WTC11 (cell line): Measurements from ENCODE around the gene TNNI3K.

Experiments
- NR3C1 ChIP-seq: sonication (generic); formaldehyde crosslinking; conservative IDR thresholded peaks from 2 replicates; pipeline ENCODE4 v1.8.1; 2023; ENCODE audit warnings: low read depth, mild to moderate bottlenecking, missing genetic modification reagents
- ZBTB21 ChIP-seq: sonication (generic); formaldehyde crosslinking; IDR thresholded peaks from 2 replicates; pipeline ENCODE4 v1.8.1; 2023; ENCODE audit warnings: mild to moderate bottlenecking, missing genetic modification reagents, borderline replicate concordance
- ZNF121 ChIP-seq: sonication (generic); formaldehyde crosslinking; IDR thresholded peaks from 2 replicates; pipeline ENCODE4 v1.8.0; 2023; ENCODE audit warnings: missing genetic modification reagents
- ZNF138 ChIP-seq: sonication (generic); formaldehyde crosslinking; conservative IDR thresholded peaks from 2 replicates; pipeline ENCODE4 v1.8.1; 2022; ENCODE audit warnings: mild to moderate bottlenecking, moderate library complexity, missing genetic modification reagents
- TF ChIP-seq, protein P1 (sequence below): sonication (generic); formaldehyde crosslinking; IDR thresholded peaks from 2 replicates; pipeline ENCODE4 v1.8.0; 2022; ENCODE audit warnings: mild to moderate bottlenecking, missing genetic modification reagents
- TF ChIP-seq, protein P2 (sequence below): fragments of 200-600 bp; IDR thresholded peaks from 2 replicates; pipeline ENCODE4 v1.8.0; 2022; ENCODE audit warnings: antibody characterized with exemption

DNA sequence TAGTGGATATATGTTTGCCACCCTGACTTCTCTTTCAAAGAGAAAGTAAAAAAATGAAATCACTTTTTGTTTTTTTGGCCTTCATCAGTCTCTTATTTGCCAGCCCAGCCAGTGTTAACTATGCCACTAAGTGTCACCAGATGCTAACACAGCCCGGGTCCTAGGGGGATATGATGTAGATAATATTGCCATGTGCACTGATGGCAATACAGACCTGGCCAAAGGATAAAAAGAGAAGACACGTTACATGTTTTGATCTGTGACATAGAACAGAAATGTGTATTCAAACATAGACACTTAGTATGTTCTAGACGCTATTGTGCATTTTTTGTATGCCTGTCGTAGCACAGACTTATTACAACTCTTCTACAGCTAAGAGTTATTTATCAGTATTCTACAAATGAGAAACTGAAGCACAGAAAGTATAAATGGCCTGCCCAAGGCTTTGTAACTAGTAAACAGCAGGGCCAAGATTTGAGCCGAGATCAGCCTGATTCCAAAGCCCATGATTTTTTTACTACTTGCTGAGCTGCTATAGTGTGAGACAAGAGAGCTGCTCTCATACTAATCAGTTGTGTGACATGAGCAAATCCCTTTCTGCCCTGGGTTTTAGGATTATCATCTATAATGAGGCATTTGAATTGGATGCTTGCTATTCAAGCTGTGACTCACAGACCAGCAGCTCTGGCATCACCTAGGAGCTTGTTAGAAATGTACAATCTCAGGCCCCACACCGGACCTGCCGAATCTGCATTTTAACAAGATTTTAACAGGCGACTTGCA is 270.9 kb downstream of the TNNI3K start:
- TF ChIP-seq, protein P1, sequence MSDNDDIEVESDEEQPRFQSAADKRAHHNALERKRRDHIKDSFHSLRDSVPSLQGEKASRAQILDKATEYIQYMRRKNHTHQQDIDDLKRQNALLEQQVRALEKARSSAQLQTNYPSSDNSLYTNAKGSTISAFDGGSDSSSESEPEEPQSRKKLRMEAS (CRISPR knock-in tag), result no peak
- TF ChIP-seq ZBTB21 (CRISPR knock-in tag) (no peak), NR3C1 (CRISPR knock-in tag) (no peak), ZNF138 (CRISPR knock-in tag) (no peak), ZNF121 (no peak)
- TF ChIP-seq, protein P2, sequence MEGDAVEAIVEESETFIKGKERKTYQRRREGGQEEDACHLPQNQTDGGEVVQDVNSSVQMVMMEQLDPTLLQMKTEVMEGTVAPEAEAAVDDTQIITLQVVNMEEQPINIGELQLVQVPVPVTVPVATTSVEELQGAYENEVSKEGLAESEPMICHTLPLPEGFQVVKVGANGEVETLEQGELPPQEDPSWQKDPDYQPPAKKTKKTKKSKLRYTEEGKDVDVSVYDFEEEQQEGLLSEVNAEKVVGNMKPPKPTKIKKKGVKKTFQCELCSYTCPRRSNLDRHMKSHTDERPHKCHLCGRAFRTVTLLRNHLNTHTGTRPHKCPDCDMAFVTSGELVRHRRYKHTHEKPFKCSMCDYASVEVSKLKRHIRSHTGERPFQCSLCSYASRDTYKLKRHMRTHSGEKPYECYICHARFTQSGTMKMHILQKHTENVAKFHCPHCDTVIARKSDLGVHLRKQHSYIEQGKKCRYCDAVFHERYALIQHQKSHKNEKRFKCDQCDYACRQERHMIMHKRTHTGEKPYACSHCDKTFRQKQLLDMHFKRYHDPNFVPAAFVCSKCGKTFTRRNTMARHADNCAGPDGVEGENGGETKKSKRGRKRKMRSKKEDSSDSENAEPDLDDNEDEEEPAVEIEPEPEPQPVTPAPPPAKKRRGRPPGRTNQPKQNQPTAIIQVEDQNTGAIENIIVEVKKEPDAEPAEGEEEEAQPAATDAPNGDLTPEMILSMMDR, result no peak
